Fibroblast of lung (primary cell): ENCODE results near the gene NTN4.
"Not testable (repeated sequence)": the region's sequence is repeated elsewhere in the genome, so short reads cannot be mapped to it uniquely, and the experiment has no call there.

Experiments
- EZH2 ChIP-seq: IDR thresholded peaks from 2 replicates; pipeline ENCODE4 v1.5.1; 2012; ENCODE audit warnings: low read length, control low read depth, mild to moderate bottlenecking; ENCODE audit errors: missing control alignments
- TF ChIP-seq, protein P1 (sequence below), 2 donors: IDR thresholded peaks in 1 of 2; conservative IDR thresholded peaks in 1 of 2; 1 replicate in 1 of 2; 2 replicates in 1 of 2; pipeline ENCODE4 v1.5.1; 2011 to 2012; ENCODE audit warnings: low read length in 2 of 2, control low read depth in 1 of 2, inconsistent platforms in 1 of 2, low read depth in 1 of 2, mild to moderate bottlenecking in 1 of 2

DNA sequence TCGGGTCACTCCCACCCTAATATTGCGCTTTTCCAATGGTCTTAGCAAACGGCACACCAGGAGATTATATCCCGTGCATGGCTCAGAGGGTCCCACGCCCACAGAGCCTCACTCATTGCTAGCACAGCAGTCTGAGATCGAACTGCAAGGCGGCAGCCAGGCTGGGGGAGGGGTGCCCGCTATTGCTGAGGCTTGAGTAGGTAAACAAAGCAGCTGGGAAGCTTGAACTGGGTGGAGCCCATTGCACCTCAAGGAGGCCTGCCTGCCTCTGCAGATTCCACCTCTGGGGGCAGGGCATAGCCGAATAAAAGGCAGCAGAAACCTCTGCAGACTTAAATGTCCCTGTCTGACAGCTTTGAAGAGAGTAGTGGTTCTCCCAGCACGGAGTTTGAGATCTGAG, 15.1 kb downstream of the NTN4 start:
- TF ChIP-seq, protein P1, sequence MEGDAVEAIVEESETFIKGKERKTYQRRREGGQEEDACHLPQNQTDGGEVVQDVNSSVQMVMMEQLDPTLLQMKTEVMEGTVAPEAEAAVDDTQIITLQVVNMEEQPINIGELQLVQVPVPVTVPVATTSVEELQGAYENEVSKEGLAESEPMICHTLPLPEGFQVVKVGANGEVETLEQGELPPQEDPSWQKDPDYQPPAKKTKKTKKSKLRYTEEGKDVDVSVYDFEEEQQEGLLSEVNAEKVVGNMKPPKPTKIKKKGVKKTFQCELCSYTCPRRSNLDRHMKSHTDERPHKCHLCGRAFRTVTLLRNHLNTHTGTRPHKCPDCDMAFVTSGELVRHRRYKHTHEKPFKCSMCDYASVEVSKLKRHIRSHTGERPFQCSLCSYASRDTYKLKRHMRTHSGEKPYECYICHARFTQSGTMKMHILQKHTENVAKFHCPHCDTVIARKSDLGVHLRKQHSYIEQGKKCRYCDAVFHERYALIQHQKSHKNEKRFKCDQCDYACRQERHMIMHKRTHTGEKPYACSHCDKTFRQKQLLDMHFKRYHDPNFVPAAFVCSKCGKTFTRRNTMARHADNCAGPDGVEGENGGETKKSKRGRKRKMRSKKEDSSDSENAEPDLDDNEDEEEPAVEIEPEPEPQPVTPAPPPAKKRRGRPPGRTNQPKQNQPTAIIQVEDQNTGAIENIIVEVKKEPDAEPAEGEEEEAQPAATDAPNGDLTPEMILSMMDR (conservative IDR thresholded peaks at IDR 0.05 in 1 of 2, IDR thresholded peaks at IDR 0.05 in 1 of 2; ENCODE audit: low read depth in 1 of 2, low read length in 2 of 2) = not testable (repeated sequence)
- TF ChIP-seq EZH2 = not testable (repeated sequence)
